ENCODE results near the gene IGFBP3. TPM values are rescaled to one million over a fixed set of nuclear protein-coding genes. Genes with fewer than 3 reads are reported as not detected.

Gene IGFBP3
- total RNA-seq, 4 donors from 2014 or later: 25.4 to 118 (median 57.6) TPM

- intact Hi-C loops (cut with DNase I; ENCODE audit: low total_unique reads): no loop called here
- Histone ChIP-seq H3K27ac (no peak overlapping the region), H3K9me3 (no peaks in the 10 kb centered on the region), H3K4me1 (no peaks in the 10 kb centered on the region), H3K36me3 (no peaks in the 10 kb centered on the region), H3K4me3 (no peak overlapping the region), H3K27me3 (peaks cover 5% of the 10 kb centered on the region)
- no peak for TF ChIP-seq POLR2AphosphoS5 (IDR thresholded peaks at IDR 0.05)
- TF ChIP-seq CTCF (IDR thresholded peaks at IDR 0.05): no peak
- TF ChIP-seq EP300 (IDR thresholded peaks at IDR 0.05; ENCODE audit: low read depth): no peak
- TF ChIP-seq POLR2A (IDR thresholded peaks at IDR 0.05): no peak
- WGBS, 2 donors (ENCODE audit: low coverage in 1 of 2): 81 to 83% methylated on average over 1 to 2 of the region's 2 CpGs
- in situ Hi-C loops (cut with MboI; ENCODE audit: low pct_ligation_motif_present in 1 of 4, low pct_unique_long_range_greater_than_20kb in 1 of 4, low sequenced_read_pairs in 3 of 4): loop anchor here in 3 of 4 donors (25.0 kb wide), 2 partner anchors 205 to 705 kb away; partner anchors contain the start of gene RAMP3 (in 2 of the 3)
- DNase-seq: no peak
Observed at GRCh38 chr7:45867471-45867870, 53.6 kb downstream of the IGFBP3 start.

GRCh38 chr7:45865594-45866410, 55.3 kb downstream of the IGFBP3 start:
- TF ChIP-seq POLR2AphosphoS5 (IDR thresholded peaks at IDR 0.05) (no peak), EP300 (IDR thresholded peaks at IDR 0.05; ENCODE audit: low read depth) (no peak), POLR2A (IDR thresholded peaks at IDR 0.05) (no peak), CTCF (IDR thresholded peaks at IDR 0.05) (no peak)
- in situ Hi-C loops (cut with MboI; ENCODE audit: low pct_ligation_motif_present in 1 of 4, low pct_unique_long_range_greater_than_20kb in 1 of 4, low sequenced_read_pairs in 3 of 4): loop anchor here in 3 of 4 donors (25.0 kb wide), 2 partner anchors 204 to 704 kb away; partner anchors contain the start of gene RAMP3 (in 2 of the 3)
- H3K27ac ChIP-seq: no peak overlapping the region
- no peaks in the 10 kb centered on the region for H3K36me3 ChIP-seq
- H3K9me3 ChIP-seq: no peaks in the 10 kb centered on the region
- intact Hi-C loops (cut with DNase I; ENCODE audit: low total_unique reads): no loop called here
- no peak for DNase-seq
- no peak overlapping the region for H3K4me3 ChIP-seq
- peaks cover 5% of the 10 kb centered on the region for H3K27me3 ChIP-seq
- no peaks in the 10 kb centered on the region for H3K4me1 ChIP-seq
- WGBS, 2 donors (ENCODE audit: low coverage in 1 of 2): 68% methylated on average over 13 of the region's 13 CpGs; no CpG with 5 or more reads in 1 of the 2 donors

GRCh38 chr7:45863715-45864114, 57.4 kb downstream of the IGFBP3 start:
- no peaks in the 10 kb centered on the region for H3K36me3 ChIP-seq
- no peak overlapping the region for H3K4me3 ChIP-seq
- H3K27me3 ChIP-seq: peaks cover 5% of the 10 kb centered on the region
- DNase-seq: no peak
- no peak overlapping the region for H3K27ac ChIP-seq
- WGBS, 2 donors (ENCODE audit: low coverage in 1 of 2): 61% methylated on average over 9 of the region's 9 CpGs; no CpG with 5 or more reads in 1 of the 2 donors
- H3K9me3 ChIP-seq: no peaks in the 10 kb centered on the region
- in situ Hi-C loops (cut with MboI; ENCODE audit: low pct_ligation_motif_present in 1 of 4, low pct_unique_long_range_greater_than_20kb in 1 of 4, low sequenced_read_pairs in 3 of 4) (loop anchor here in 3 of 4 donors (25.0 kb wide), 2 partner anchors 201 to 701 kb away; partner anchors contain the start of gene RAMP3 (in 2 of the 3)), intact Hi-C loops (cut with DNase I; ENCODE audit: low total_unique reads) (no loop called here)
- H3K4me1 ChIP-seq: no peaks in the 10 kb centered on the region
- no peak for TF ChIP-seq CTCF (IDR thresholded peaks at IDR 0.05)
- TF ChIP-seq EP300 (IDR thresholded peaks at IDR 0.05; ENCODE audit: low read depth): no peak
- TF ChIP-seq POLR2A (IDR thresholded peaks at IDR 0.05): no peak
- TF ChIP-seq POLR2AphosphoS5 (IDR thresholded peaks at IDR 0.05): no peak

Other genes starting within 250 kb of the IGFBP3 start
- gene CCDC201, start 48.2 kb downstream of the IGFBP3 start, total RNA-seq: not detected
- not detected for gene IGFBP1, start 32.8 kb downstream of the IGFBP3 start, total RNA-seq